ENCODE measurements around the gene KLHDC4. TPM values are rescaled to one million over a fixed set of nuclear protein-coding genes. Genes with fewer than 3 reads are reported as not detected.
A peak's percentile ranks its signal among the peaks of the same experiment; 100 is the strongest.

KLHDC4 gene
- total and polyA plus RNA-seq, 2 experiments from 2014 or later = 12.8 to 15.6 TPM

GRCh38 chr16:87707097-87707496 lies 58.7 kb downstream of the KLHDC4 start:
- H3K79me2 ChIP-seq = no peaks in the 10 kb centered on the region
- no peak overlapping the region for H3K4me2 ChIP-seq
- no peaks in the 10 kb centered on the region for H3K36me3 ChIP-seq (replicated peaks; ENCODE audit: insufficient read depth, low read depth)
- H3K4me1 ChIP-seq (ENCODE audit: insufficient read depth) = no peaks in the 10 kb centered on the region
- DNase-seq (ENCODE audit: low spot score) = no peak
- no peak overlapping the region for H2AFZ ChIP-seq
- no peaks in the 10 kb centered on the region for H3K27me3 ChIP-seq
- H3K4me3 ChIP-seq = no peak overlapping the region
- H3K9me2 ChIP-seq (replicated peaks; ENCODE audit: insufficient read depth) = no peaks in the 10 kb centered on the region
- no peak overlapping the region for H3K27ac ChIP-seq
- TF ChIP-seq CTCF (IDR thresholded peaks at IDR 0.05; ENCODE audit: poor library complexity) (no peak), EZH2phosphoT487 (IDR thresholded peaks at IDR 0.05; ENCODE audit: low read depth, severe bottlenecking, unreplicated experiment) (no peak), EZH2 (IDR thresholded peaks at IDR 0.05; ENCODE audit: borderline replicate concordance) (no peak)
- no peaks in the 10 kb centered on the region for H4K20me1 ChIP-seq (ENCODE audit: insufficient read depth, poor library complexity, severe bottlenecking)
- no peaks in the 10 kb centered on the region for H3K9me3 ChIP-seq (ENCODE audit: low read depth)
- WGBS (ENCODE audit: low lambda C conversion rate, missing lambda C conversion rate) = 89% methylated on average over 17 of the region's 17 CpGs

GRCh38 chr16:87706278-87707000 lies 59.3 kb downstream of the KLHDC4 start:
- H3K9me3 ChIP-seq (ENCODE audit: low read depth) = no peaks in the 10 kb centered on the region
- H3K27me3 ChIP-seq = no peaks in the 10 kb centered on the region
- no peak overlapping the region for H3K4me3 ChIP-seq
- no peaks in the 10 kb centered on the region for H3K36me3 ChIP-seq (replicated peaks; ENCODE audit: insufficient read depth, low read depth)
- H4K20me1 ChIP-seq (ENCODE audit: insufficient read depth, poor library complexity, severe bottlenecking) = no peaks in the 10 kb centered on the region
- no peaks in the 10 kb centered on the region for H3K9me2 ChIP-seq (replicated peaks; ENCODE audit: insufficient read depth)
- TF ChIP-seq EZH2 (IDR thresholded peaks at IDR 0.05; ENCODE audit: borderline replicate concordance) (no peak), CTCF (IDR thresholded peaks at IDR 0.05; ENCODE audit: poor library complexity) (no peak), EZH2phosphoT487 (IDR thresholded peaks at IDR 0.05; ENCODE audit: low read depth, severe bottlenecking, unreplicated experiment) (no peak)
- peak; percentile 50 for DNase-seq (ENCODE audit: low spot score)
- 77% methylated on average over 23 of the region's 28 CpGs for WGBS (ENCODE audit: low lambda C conversion rate, missing lambda C conversion rate)
- H3K4me1 ChIP-seq (ENCODE audit: insufficient read depth) = no peaks in the 10 kb centered on the region
- no peaks in the 10 kb centered on the region for H3K79me2 ChIP-seq
- no peak overlapping the region for H2AFZ ChIP-seq
- no peak overlapping the region for H3K27ac ChIP-seq
- H3K4me2 ChIP-seq = peak overlapping the region; percentile 67

GRCh38 chr16:87705771-87706277 lies 60.0 kb downstream of the KLHDC4 start:
- no peak overlapping the region for H3K4me3 ChIP-seq
- H3K9me3 ChIP-seq (ENCODE audit: low read depth) = no peaks in the 10 kb centered on the region
- H3K27me3 ChIP-seq = no peaks in the 10 kb centered on the region
- peak overlapping the region; percentile 67 for H3K4me2 ChIP-seq
- H4K20me1 ChIP-seq (ENCODE audit: insufficient read depth, poor library complexity, severe bottlenecking) = no peaks in the 10 kb centered on the region
- TF ChIP-seq EZH2 (IDR thresholded peaks at IDR 0.05; ENCODE audit: borderline replicate concordance) (no peak), CTCF (IDR thresholded peaks at IDR 0.05; ENCODE audit: poor library complexity) (no peak), EZH2phosphoT487 (IDR thresholded peaks at IDR 0.05; ENCODE audit: low read depth, severe bottlenecking, unreplicated experiment) (no peak)
- H3K79me2 ChIP-seq = no peaks in the 10 kb centered on the region
- 50% methylated on average over 20 of the region's 31 CpGs for WGBS (ENCODE audit: low lambda C conversion rate, missing lambda C conversion rate)
- H3K27ac ChIP-seq = no peak overlapping the region
- no peaks in the 10 kb centered on the region for H3K4me1 ChIP-seq (ENCODE audit: insufficient read depth)
- H3K36me3 ChIP-seq (replicated peaks; ENCODE audit: insufficient read depth, low read depth) = no peaks in the 10 kb centered on the region
- no peak overlapping the region for H2AFZ ChIP-seq
- no peaks in the 10 kb centered on the region for H3K9me2 ChIP-seq (replicated peaks; ENCODE audit: insufficient read depth)
- DNase-seq (ENCODE audit: low spot score) = peak; percentile 42

All from hepatocyte (in vitro differentiated cells).